K562 (cell line): ENCODE measurements around the gene RC3H2. TPM values are rescaled to one million over a fixed set of nuclear protein-coding genes. Genes with fewer than 3 reads are reported as not detected.
A peak's percentile ranks its signal among the peaks of the same experiment; 100 is the strongest.

ENCODE experiments used
- FOXK2 ChIP-seq, 2 experiments: fragments of 450-650 bp; IDR thresholded peaks in 1 of 2; conservative IDR thresholded peaks in 1 of 2; 2 replicates each; pipeline ENCODE4 v1.6.1; 2016; ENCODE audit warnings: low read depth in 2 of 2, mild to moderate bottlenecking in 1 of 2
- NFXL1 ChIP-seq: fragments of 450-650 bp; formaldehyde crosslinking; IDR thresholded peaks from 2 replicates; pipeline ENCODE4 v1.4.0; 2021; ENCODE audit warnings: mild to moderate bottlenecking
- PRPF4 ChIP-seq: fragments of 200-400 bp; formaldehyde crosslinking; IDR thresholded peaks from one replicate; pipeline ENCODE4 v1.6.1; 2017; ENCODE audit warnings: low read length, low read depth, mild to moderate bottlenecking; ENCODE audit not compliant: insufficient read depth, poor library complexity, severe bottlenecking
- TBL1XR1 ChIP-seq, 2 experiments: IDR thresholded peaks; 2 replicates each; pipeline ENCODE4 v1.6.1; 2012; ENCODE audit warnings: improper control_type of control experiment in 2 of 2, low read length in 2 of 2, mild to moderate bottlenecking in 1 of 2
- polyA plus RNA-seq, 8 experiments: library from polyadenylated mRNA; depleted of rRNA in 4 of 8; stranded (reverse) in 5 of 8; unstranded in 3 of 8; fragments of >200 nt; fragmentation: Nextera tagmentation in 2 of 8; fragmentation: Illumina TruSeq in 1 of 8; extraction: Ambion mirVana in 2 of 8; extraction: Trizol in 1 of 8; gene quantifications; 2 replicates each; pipeline versions ENCODE4 v1.2.1 to v1.2.3, GENCODE V29; 2011 to 2014; ENCODE audit warnings: inconsistent platforms in 1 of 8, missing spikeins in 1 of 8
- total RNA-seq, 7 experiments: library from RNA; depleted of rRNA in 6 of 7; stranded (reverse); fragments of >200 nt in 6 of 7; fragmentation: Illumina TruSeq in 2 of 7; extraction: Trizol in 2 of 7; gene quantifications; 2 replicates each; pipeline versions ENCODE4 v1.2.1 to v1.2.3, GENCODE V29; 2011 to 2021; ENCODE audit warnings: low replicate concordance in 1 of 7
- TF ChIP-seq, protein P1 (sequence below), 2 experiments: fragments of 150-350 bp in 1 of 2; IDR thresholded peaks; 2 replicates each; pipeline ENCODE4 v1.6.1; 2012 to 2016; ENCODE audit warnings: low read depth in 2 of 2, low read length in 2 of 2, mild to moderate bottlenecking in 1 of 2, moderate library complexity in 1 of 2
- TF ChIP-seq, protein P2 (sequence below): fragments of 450-650 bp; IDR thresholded peaks from 2 replicates; pipeline ENCODE4 v1.6.1; 2017; ENCODE audit warnings: antibody characterized with exemption, mild to moderate bottlenecking
- TF ChIP-seq, protein P3 (sequence below): fragments of 250-450 bp; sonication (Bioruptor Pico); IDR thresholded peaks from 2 replicates; pipeline ENCODE4 v1.5.0; 2021; ENCODE audit warnings: mild to moderate bottlenecking, moderate library complexity
- TF ChIP-seq, protein P4 (sequence below): sonication (generic); formaldehyde crosslinking; IDR thresholded peaks from 2 replicates; pipeline ENCODE4 v1.8.0; 2022; ENCODE audit warnings: mild to moderate bottlenecking, missing genetic modification reagents
- TF ChIP-seq, protein P5 (sequence below): fragments of 450-650 bp; formaldehyde crosslinking; IDR thresholded peaks from 2 replicates; pipeline ENCODE4 v1.4.0; 2022; ENCODE audit warnings: mild to moderate bottlenecking, moderate library complexity
- TF ChIP-seq, protein P6 (sequence below): fragments of 200-800 bp; sonication (Bioruptor generic); IDR thresholded peaks from 2 replicates; pipeline ENCODE4 v1.6.1; 2017; ENCODE audit warnings: missing genetic modification characterization, missing compliant biosample characterization

Gene RC3H2
- total and polyA plus RNA-seq, 9 of the 15 experiments (the other 6 are each of a cell fraction or from before 2014, with no cell fraction given): 5.6 to 35.4 (median 18.6) TPM

DNA sequence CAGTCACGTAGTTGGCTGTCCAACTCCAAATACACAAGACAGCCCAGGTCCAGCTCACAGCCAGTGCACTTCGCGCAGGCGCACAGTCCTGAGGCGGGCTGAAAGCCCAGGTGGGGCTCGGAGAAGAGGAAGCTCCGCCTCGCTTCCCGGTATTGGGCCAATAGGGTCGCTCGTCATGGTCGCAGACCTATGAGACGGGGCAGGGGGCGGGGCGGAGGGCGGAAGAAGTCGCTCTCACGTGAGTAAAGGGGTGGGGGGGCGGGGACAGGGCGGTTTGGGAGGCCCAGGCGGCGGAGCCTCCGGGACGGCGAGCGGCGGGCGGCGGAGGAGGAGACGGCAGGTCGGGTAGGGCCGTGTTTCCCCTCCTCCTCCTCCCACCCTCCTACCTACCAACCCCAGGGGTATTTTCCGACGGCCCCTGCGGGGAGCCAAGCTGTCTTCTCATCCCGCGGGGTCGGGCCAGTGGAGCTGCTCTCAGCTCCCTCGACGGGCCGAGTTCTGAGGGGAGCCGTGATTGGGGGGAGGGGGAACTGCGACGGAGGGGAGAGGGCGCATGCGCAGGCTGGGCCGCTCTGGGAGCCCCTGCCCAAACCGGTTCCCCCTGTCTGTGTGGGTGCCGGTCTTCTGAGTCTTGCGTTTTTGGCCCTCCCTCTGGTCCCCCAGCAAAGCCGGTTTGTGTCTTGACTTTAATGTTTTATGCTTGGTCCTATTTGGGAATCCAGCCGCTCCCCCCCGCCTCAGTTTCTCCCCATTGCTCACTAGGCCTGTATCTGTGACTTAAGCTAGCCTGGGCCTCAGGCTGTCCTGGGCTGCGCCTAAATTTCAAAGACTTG lies 35.8 kb upstream of the RC3H2 start, which contains the start of gene RABGAP1 (continued):
- TF ChIP-seq, protein P1, sequence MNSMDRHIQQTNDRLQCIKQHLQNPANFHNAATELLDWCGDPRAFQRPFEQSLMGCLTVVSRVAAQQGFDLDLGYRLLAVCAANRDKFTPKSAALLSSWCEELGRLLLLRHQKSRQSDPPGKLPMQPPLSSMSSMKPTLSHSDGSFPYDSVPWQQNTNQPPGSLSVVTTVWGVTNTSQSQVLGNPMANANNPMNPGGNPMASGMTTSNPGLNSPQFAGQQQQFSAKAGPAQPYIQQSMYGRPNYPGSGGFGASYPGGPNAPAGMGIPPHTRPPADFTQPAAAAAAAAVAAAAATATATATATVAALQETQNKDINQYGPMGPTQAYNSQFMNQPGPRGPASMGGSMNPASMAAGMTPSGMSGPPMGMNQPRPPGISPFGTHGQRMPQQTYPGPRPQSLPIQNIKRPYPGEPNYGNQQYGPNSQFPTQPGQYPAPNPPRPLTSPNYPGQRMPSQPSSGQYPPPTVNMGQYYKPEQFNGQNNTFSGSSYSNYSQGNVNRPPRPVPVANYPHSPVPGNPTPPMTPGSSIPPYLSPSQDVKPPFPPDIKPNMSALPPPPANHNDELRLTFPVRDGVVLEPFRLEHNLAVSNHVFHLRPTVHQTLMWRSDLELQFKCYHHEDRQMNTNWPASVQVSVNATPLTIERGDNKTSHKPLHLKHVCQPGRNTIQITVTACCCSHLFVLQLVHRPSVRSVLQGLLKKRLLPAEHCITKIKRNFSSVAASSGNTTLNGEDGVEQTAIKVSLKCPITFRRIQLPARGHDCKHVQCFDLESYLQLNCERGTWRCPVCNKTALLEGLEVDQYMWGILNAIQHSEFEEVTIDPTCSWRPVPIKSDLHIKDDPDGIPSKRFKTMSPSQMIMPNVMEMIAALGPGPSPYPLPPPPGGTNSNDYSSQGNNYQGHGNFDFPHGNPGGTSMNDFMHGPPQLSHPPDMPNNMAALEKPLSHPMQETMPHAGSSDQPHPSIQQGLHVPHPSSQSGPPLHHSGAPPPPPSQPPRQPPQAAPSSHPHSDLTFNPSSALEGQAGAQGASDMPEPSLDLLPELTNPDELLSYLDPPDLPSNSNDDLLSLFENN (IDR thresholded peaks at IDR 0.05; ENCODE audit: low read depth in 2 of 2, low read length in 2 of 2): no peak
- TF ChIP-seq, protein P2, sequence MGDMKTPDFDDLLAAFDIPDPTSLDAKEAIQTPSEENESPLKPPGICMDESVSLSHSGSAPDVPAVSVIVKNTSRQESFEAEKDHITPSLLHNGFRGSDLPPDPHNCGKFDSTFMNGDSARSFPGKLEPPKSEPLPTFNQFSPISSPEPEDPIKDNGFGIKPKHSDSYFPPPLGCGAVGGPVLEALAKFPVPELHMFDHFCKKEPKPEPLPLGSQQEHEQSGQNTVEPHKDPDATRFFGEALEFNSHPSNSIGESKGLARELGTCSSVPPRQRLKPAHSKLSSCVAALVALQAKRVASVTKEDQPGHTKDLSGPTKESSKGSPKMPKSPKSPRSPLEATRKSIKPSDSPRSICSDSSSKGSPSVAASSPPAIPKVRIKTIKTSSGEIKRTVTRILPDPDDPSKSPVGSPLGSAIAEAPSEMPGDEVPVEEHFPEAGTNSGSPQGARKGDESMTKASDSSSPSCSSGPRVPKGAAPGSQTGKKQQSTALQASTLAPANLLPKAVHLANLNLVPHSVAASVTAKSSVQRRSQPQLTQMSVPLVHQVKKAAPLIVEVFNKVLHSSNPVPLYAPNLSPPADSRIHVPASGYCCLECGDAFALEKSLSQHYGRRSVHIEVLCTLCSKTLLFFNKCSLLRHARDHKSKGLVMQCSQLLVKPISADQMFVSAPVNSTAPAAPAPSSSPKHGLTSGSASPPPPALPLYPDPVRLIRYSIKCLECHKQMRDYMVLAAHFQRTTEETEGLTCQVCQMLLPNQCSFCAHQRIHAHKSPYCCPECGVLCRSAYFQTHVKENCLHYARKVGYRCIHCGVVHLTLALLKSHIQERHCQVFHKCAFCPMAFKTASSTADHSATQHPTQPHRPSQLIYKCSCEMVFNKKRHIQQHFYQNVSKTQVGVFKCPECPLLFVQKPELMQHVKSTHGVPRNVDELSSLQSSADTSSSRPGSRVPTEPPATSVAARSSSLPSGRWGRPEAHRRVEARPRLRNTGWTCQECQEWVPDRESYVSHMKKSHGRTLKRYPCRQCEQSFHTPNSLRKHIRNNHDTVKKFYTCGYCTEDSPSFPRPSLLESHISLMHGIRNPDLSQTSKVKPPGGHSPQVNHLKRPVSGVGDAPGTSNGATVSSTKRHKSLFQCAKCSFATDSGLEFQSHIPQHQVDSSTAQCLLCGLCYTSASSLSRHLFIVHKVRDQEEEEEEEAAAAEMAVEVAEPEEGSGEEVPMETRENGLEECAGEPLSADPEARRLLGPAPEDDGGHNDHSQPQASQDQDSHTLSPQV: no peak
- no peak for TF ChIP-seq PRPF4
- TF ChIP-seq, protein P3, sequence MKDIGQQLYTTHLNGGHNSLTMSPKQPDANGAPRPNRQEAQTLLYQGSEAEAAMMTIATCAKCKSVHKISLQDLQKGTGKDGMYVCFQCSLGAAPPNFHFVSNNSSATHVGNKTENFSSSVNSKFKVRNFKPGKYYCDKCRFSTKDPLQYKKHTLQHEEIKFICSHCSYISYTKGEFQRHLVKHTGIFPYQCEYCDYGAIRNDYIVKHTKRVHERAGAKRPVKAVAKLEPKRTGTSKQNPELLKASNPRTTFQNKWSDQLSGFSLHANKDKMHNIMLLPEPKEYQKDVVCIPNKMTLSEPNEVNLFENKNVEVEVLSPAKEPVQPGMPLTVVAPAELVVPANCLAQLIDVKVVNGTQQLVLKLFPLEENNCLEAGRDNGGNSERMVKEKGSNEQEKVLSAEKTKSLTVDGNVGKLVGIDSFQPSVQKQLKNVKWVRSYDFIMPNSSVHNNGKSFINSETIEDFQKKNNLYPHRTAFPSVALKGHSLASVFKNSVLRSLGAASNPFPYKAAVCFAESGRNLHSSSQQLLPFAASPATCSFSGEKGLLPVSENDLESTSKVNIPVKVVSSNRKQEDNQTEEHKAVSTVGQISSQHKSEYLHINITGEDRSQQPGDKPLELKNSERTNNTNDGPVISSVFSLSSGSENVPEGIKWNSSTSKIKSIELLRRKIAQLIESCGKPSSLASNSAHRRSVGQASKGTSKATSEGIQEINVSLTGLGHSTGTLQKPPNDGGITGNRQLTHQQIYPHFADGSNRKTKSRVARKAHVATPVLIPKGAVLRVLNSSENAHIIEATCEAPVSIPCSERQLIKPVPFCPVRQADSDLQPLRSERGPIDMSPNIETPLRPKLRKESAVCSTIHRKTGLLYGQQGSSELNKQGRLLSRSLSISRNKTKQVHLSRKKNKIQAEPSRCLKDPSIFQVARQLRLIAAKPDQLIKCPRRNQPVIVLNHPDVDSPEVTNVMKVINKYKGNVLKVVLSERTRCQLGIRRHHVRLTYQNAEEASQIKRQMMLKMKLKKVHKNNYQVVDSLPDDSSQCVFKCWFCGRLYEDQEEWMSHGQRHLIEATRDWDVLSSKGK (CRISPR knock-in tag): no peak
- TF ChIP-seq, protein P4, sequence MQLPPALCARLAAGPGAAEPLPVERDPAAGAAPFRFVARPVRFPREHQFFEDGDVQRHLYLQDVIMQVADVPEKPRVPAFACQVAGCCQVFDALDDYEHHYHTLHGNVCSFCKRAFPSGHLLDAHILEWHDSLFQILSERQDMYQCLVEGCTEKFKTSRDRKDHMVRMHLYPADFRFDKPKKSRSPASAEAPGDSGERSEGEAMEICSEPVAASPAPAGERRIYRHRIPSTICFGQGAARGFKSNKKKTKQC (CRISPR knock-in tag): 0 out of 2 replicates have a peak, but pooled peaks have one; percentile 28
- no peak for TF ChIP-seq TBL1XR1 (IDR thresholded peaks at IDR 0.05; ENCODE audit: low read length in 2 of 2)
- peak; percentile 74 to 79 for TF ChIP-seq FOXK2 (conservative IDR thresholded peaks at IDR 0.05 in 1 of 2, IDR thresholded peaks at IDR 0.05 in 1 of 2; ENCODE audit: low read depth in 2 of 2)
- TF ChIP-seq NFXL1: no peak
- TF ChIP-seq, protein P5, sequence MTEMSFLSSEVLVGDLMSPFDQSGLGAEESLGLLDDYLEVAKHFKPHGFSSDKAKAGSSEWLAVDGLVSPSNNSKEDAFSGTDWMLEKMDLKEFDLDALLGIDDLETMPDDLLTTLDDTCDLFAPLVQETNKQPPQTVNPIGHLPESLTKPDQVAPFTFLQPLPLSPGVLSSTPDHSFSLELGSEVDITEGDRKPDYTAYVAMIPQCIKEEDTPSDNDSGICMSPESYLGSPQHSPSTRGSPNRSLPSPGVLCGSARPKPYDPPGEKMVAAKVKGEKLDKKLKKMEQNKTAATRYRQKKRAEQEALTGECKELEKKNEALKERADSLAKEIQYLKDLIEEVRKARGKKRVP (CRISPR knock-in tag): no peak
- TF ChIP-seq, protein P6, sequence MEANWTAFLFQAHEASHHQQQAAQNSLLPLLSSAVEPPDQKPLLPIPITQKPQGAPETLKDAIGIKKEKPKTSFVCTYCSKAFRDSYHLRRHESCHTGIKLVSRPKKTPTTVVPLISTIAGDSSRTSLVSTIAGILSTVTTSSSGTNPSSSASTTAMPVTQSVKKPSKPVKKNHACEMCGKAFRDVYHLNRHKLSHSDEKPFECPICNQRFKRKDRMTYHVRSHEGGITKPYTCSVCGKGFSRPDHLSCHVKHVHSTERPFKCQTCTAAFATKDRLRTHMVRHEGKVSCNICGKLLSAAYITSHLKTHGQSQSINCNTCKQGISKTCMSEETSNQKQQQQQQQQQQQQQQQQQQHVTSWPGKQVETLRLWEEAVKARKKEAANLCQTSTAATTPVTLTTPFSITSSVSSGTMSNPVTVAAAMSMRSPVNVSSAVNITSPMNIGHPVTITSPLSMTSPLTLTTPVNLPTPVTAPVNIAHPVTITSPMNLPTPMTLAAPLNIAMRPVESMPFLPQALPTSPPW (CRISPR knock-in tag): peak; percentile 93
